SK-N-MC (cell line): ENCODE results near the gene PMS2.
"Not testable (repeated sequence)": the region's sequence is repeated elsewhere in the genome, so short reads cannot be mapped to it uniquely, and the experiment has no call there.

Source experiments
- DNase-seq: peaks from one replicate; pipeline ENCODE4 v3.0.0-alpha.2; 2011; ENCODE audit warnings: low read depth, low spot score
- H3K27ac ChIP-seq: fragments of 200-600 bp; sonication (generic); 2 replicates; pipeline ENCODE4 v1.5.1; 2016; ENCODE audit warnings: mixed run types
- H3K36me3 ChIP-seq: fragments of 200-600 bp; sonication (generic); 2 replicates; pipeline ENCODE4 v1.6.1; 2017; ENCODE audit warnings: antibody characterized with exemption, low read length, mixed read lengths; ENCODE audit not compliant: insufficient read depth
- H3K4me3 ChIP-seq: fragments of 200-600 bp; sonication (generic); 2 replicates; pipeline ENCODE4 v1.5.1; 2016
- H3K9ac ChIP-seq: fragments of 200-600 bp; sonication (generic); 2 replicates; pipeline ENCODE4 v1.8.0; 2017; ENCODE audit warnings: mixed run types, mixed read lengths; ENCODE audit not compliant: insufficient read length
- H3K9me3 ChIP-seq: fragments of 200-600 bp; sonication (generic); 2 replicates; pipeline ENCODE4 v1.6.1; 2017; ENCODE audit warnings: low read depth, mild to moderate bottlenecking, antibody characterized with exemption, low read length, moderate library complexity, mixed read lengths
- EZH2 ChIP-seq: fragments of 200-600 bp; sonication (generic); IDR thresholded peaks from one replicate; pipeline ENCODE4 v1.6.1; 2017; ENCODE audit warnings: antibody characterized with exemption
- FOXP2 ChIP-seq: optimal IDR thresholded peaks from 2 replicates; pipeline ENCODE3; 2011; ENCODE audit warnings: mild to moderate bottlenecking, moderate library complexity; ENCODE audit not compliant: insufficient read depth; ENCODE audit errors: extremely low read length, control extremely low read depth
- POLR2AphosphoS5 ChIP-seq: IDR thresholded peaks from 2 replicates; pipeline ENCODE4 v1.6.1; 2012; ENCODE audit warnings: mild to moderate bottlenecking, low read depth, low read length, borderline replicate concordance

Gene PMS2

GRCh38 chr7:6008668-6009611 is at the start of gene PMS2, which contains the start of gene AIMP2:
TSS of gene PMS2 (minus strand) at chr7:6009049. CDS start at chr7:6009019, 30 bp downstream.
TSS of gene AIMP2 (plus strand) at chr7:6009272. CDS start at chr7:6009364, 92 bp downstream.
- H3K9me3 ChIP-seq, result no peaks in the 10 kb centered on the region
- H3K27ac ChIP-seq, result peak within 1 kb of the TSS; percentile 62; the same call in 1 of the 2 replicates
- TF ChIP-seq EZH2 (no peak), POLR2AphosphoS5 (peak; percentile 94)
- H3K4me3 ChIP-seq, result peak within 1 kb of the TSS; percentile 86
- DNase-seq, result peak; percentile 84
- peaks cover 3% of the 10 kb centered on the region; the same call in 1 of the 2 replicates for H3K36me3 ChIP-seq
- H3K9ac ChIP-seq, result peak within 1 kb of the TSS; percentile 92

- TF ChIP-seq POLR2AphosphoS5 (no peak), EZH2 (no peak), FOXP2 (no peak)
These were observed 48.7 kb upstream of the PMS2 start for GRCh38 chr7:6057316-6058129.

GRCh38 chr7:6056616-6057015 is 47.8 kb upstream of the PMS2 start:
- no peak overlapping the region for H3K27ac ChIP-seq
- no peak for DNase-seq
- H3K9me3 ChIP-seq, result no peaks in the 10 kb centered on the region
- no peak overlapping the region for H3K9ac ChIP-seq
- TF ChIP-seq FOXP2 (no peak), POLR2AphosphoS5 (no peak), EZH2 (no peak)
- H3K4me3 ChIP-seq, result no peak overlapping the region
- peaks cover 30% of the 10 kb centered on the region; the same call in 1 of the 2 replicates for H3K36me3 ChIP-seq

More at GRCh38 chr7:6057316-6058129, 48.7 kb upstream of the PMS2 start:
- Histone ChIP-seq H3K9me3 (no peaks in the 10 kb centered on the region), H3K27ac (no peak overlapping the region), H3K9ac (peak overlapping the region; percentile 89), H3K4me3 (peak overlapping the region; percentile 90), H3K36me3 (peaks cover 24% of the 10 kb centered on the region; the same call in 1 of the 2 replicates)
- no peak for DNase-seq

GRCh38 chr7:6051185-6051584 is 42.3 kb upstream of the PMS2 start:
- DNase-seq, H3K9me3 ChIP-seq, H3K27ac ChIP-seq, H3K9ac ChIP-seq, H3K4me3 ChIP-seq: not testable (repeated sequence)
- peaks cover 60% of the 10 kb centered on the region for H3K36me3 ChIP-seq

- H3K9ac ChIP-seq, result no peak overlapping the region
- no peaks in the 10 kb centered on the region for H3K9me3 ChIP-seq
- H3K4me3 ChIP-seq, result no peak overlapping the region
- H3K36me3 ChIP-seq, result peaks cover 63% of the 10 kb centered on the region
- DNase-seq, result no peak
- no peak for TF ChIP-seq EZH2
- no peak for TF ChIP-seq POLR2AphosphoS5
- TF ChIP-seq FOXP2, result no peak
- no peak overlapping the region for H3K27ac ChIP-seq
These were observed 40.9 kb upstream of the PMS2 start for GRCh38 chr7:6049780-6050179.

GRCh38 chr7:6035686-6036085 is 26.8 kb upstream of the PMS2 start:
- Histone ChIP-seq H3K36me3 (peaks cover 67% of the 10 kb centered on the region), H3K9ac (no peak overlapping the region), H3K27ac (no peak overlapping the region), H3K4me3 (no peak overlapping the region), H3K9me3 (no peaks in the 10 kb centered on the region)
- DNase-seq, result no peak
- TF ChIP-seq FOXP2 (no peak), POLR2AphosphoS5 (no peak), EZH2 (no peak)

- no peak for TF ChIP-seq POLR2AphosphoS5
- TF ChIP-seq FOXP2, result no peak
- no peak for TF ChIP-seq EZH2
- no peak for DNase-seq
- H3K27ac ChIP-seq, result no peak overlapping the region
- no peak overlapping the region for H3K4me3 ChIP-seq
- H3K36me3 ChIP-seq, result peaks cover 62% of the 10 kb centered on the region
- H3K9me3 ChIP-seq, result no peaks in the 10 kb centered on the region
- no peak overlapping the region for H3K9ac ChIP-seq
These were observed 26.3 kb upstream of the PMS2 start for GRCh38 chr7:6035165-6035564.

- no peak overlapping the region for H3K4me3 ChIP-seq
- TF ChIP-seq EZH2, result no peak
- TF ChIP-seq FOXP2, result no peak
- no peak for TF ChIP-seq POLR2AphosphoS5
- H3K9ac ChIP-seq, result no peak overlapping the region
- peaks cover 61% of the 10 kb centered on the region for H3K36me3 ChIP-seq
- H3K9me3 ChIP-seq, result no peaks in the 10 kb centered on the region
- no peak overlapping the region for H3K27ac ChIP-seq
- no peak for DNase-seq
These were observed 23.8 kb upstream of the PMS2 start for GRCh38 chr7:6032641-6033040.
